ENCODE measurements around the gene ATP1B3. TPM values are rescaled to one million over a fixed set of nuclear protein-coding genes. Genes with fewer than 3 reads are reported as not detected.

Gene ATP1B3
- total and polyA plus RNA-seq, 10 of the 15 experiments (the other 5 are each of a cell fraction or from before 2014, with no cell fraction given), result 41.4 to 200 (median 94.0) TPM

- TF ChIP-seq PRDM15 (CRISPR knock-in tag; IDR thresholded peaks at IDR 0.05), result no peak
- no peak for TF ChIP-seq EZH2 (IDR thresholded peaks at IDR 0.05; ENCODE audit: borderline replicate concordance, control insufficient read depth, low read depth, low read length)
- TF ChIP-seq HSF1 (IDR thresholded peaks at IDR 0.05; ENCODE audit: low read depth, low read length), result no peak
Measured at GRCh38 chr3:141963301-141963700, 86.9 kb downstream of the ATP1B3 start (continued).

- in situ Hi-C loops (cut with MboI) (no loop called here), intact Hi-C loops (cut with micrococcal nuclease; ENCODE audit: unreplicated experiment) (no loop called here)
- SMC1A ChIA-PET (ENCODE audit: uncharacterized antibody, unreplicated experiment), result interaction anchor here (0.9 to 1.6 kb wide), 3 partner anchors 68 to 314 kb away, joined by 3 to 4 read pairs (median 4); no protein-coding TSS in a partner anchor
- TF ChIP-seq RFX5 (IDR thresholded peaks at IDR 0.05; ENCODE audit: low read depth, low read length), result no peak
- TF ChIP-seq SUPT20H (IDR thresholded peaks at IDR 0.05; ENCODE audit: borderline replicate concordance, control insufficient read depth, low read depth, low read length), result no peak
- no peak for TF ChIP-seq SMARCA5 (IDR thresholded peaks at IDR 0.05)
- no peaks in the 10 kb centered on the region for H4K20me1 ChIP-seq (ENCODE audit: control insufficient read depth, insufficient read depth)
- no peak overlapping the region for H3K4me3 ChIP-seq
- CTCF ChIA-PET, result interaction anchor here (0.9 to 2.3 kb wide), 4 partner anchors 25 to 314 kb away, joined by 3 to 8 read pairs (median 4); no protein-coding TSS in a partner anchor
- H3K27ac ChIP-seq (ENCODE audit: control insufficient read depth, insufficient read depth), result no peak overlapping the region
- POLR2A ChIA-PET, result no interaction called here
- WGBS (ENCODE audit: insufficient coverage, insufficient replicate concordance, low lambda C conversion rate, missing lambda C conversion rate), result 0% methylated on average over 1 of the region's 1 CpG
- DNase-seq (ENCODE audit: low read depth, low spot score), result no peak
- H3K27me3 ChIP-seq (replicated peaks in 1 of 2; ENCODE audit: control insufficient read depth in 2 of 2, insufficient read depth in 2 of 2, low read length in 1 of 2), result no peaks in the 10 kb centered on the region
- H3K9ac ChIP-seq (ENCODE audit: control insufficient read depth, insufficient read depth, low read length), result no peak overlapping the region
- no peak for FAIRE-seq
- no peaks in the 10 kb centered on the region for H3K79me2 ChIP-seq (ENCODE audit: control insufficient read depth, insufficient read depth, low read length)
- no peak for ATAC-seq
- BruUV-seq (replicated peaks), result no TSS peak
- H3K36me3 ChIP-seq (ENCODE audit: control insufficient read depth in 2 of 2, insufficient read depth in 2 of 2, low read length in 1 of 2), result peaks cover 0 to 2% of the 10 kb centered on the region in 2 experiments; a peak in 2 of 4 replicates
- no peak overlapping the region for H3K4me2 ChIP-seq (ENCODE audit: control insufficient read depth, insufficient read depth)
- RAD21 ChIA-PET (ENCODE audit: unreplicated experiment), result no interaction called here
- H3K9me3 ChIP-seq (replicated peaks; ENCODE audit: control insufficient read depth, insufficient read depth, low read length), result no peaks in the 10 kb centered on the region
- H2AFZ ChIP-seq (ENCODE audit: control insufficient read depth, low read depth, low read length), result no peak overlapping the region
- no peaks in the 10 kb centered on the region for H3K4me1 ChIP-seq (ENCODE audit: control insufficient read depth, insufficient read depth, low read length)
Measured at GRCh38 chr3:141965471-141965870, 89.0 kb downstream of the ATP1B3 start.

Data from GM12878 (cell line).